ENCODE results near the gene DCAF8. TPM values are rescaled to one million over a fixed set of nuclear protein-coding genes. Genes with fewer than 3 reads are reported as not detected.

The DCAF8 gene
- total RNA-seq, 2 donors from 2014 or later: 133 to 172 TPM

- no peak for DNase-seq (ENCODE audit: low spot score)
- Histone ChIP-seq H3K27me3 (replicated peaks; ENCODE audit: insufficient read depth) (no peaks in the 10 kb centered on the region), H3K9me3 (no peaks in the 10 kb centered on the region), H3K36me3 (peaks cover 19 to 25% of the 10 kb centered on the region in 2 donors), H3K27ac (no peak overlapping the region), H3K4me3 (no peak overlapping the region), H3K4me1 (replicated peaks) (no peaks in the 10 kb centered on the region)
- intact Hi-C loops (cut with DNase I): no loop called here
- TF ChIP-seq CTCF (IDR thresholded peaks at IDR 0.05): no peak
- no peak for TF ChIP-seq POLR2AphosphoS5 (IDR thresholded peaks at IDR 0.05)
- TF ChIP-seq POLR2A (IDR thresholded peaks at IDR 0.05): no peak
- 89% methylated on average over 2 of the region's 2 CpGs for whole genome bisulfite sequencing
Measured at GRCh38 chr1:160224606-160225005, 37.7 kb downstream of the DCAF8 start.

DNA sequence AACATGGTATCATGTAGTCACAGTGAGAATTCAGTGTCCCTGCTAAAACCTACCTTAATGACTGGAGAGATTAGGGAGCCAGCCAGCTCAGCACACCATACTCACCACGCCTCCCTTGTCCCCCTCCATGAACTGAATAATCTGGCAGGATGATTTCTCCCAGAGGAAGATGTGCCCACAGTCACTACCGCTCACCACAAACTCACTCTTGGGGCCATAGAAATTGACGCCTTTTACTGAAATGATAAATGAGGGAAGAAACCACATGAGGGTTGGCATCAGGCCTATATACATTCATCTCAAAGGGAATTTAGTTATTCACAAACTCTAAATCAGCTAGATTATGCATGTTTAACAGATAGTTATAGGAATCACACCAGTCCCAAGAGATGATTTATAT, 39.8 kb downstream of the DCAF8 start:
- Histone ChIP-seq H3K27me3 (replicated peaks; ENCODE audit: insufficient read depth) (no peaks in the 10 kb centered on the region), H3K9me3 (no peaks in the 10 kb centered on the region), H3K4me1 (replicated peaks) (no peaks in the 10 kb centered on the region), H3K36me3 (peaks cover 19 to 25% of the 10 kb centered on the region in 2 donors), H3K4me3 (no peak overlapping the region), H3K27ac (no peak overlapping the region)
- intact Hi-C loops (cut with DNase I): no loop called here
- DNase-seq (ENCODE audit: low spot score): no peak
- WGBS: 83% methylated on average over 3 of the region's 3 CpGs
- TF ChIP-seq POLR2A (IDR thresholded peaks at IDR 0.05) (no peak), POLR2AphosphoS5 (IDR thresholded peaks at IDR 0.05) (no peak), CTCF (IDR thresholded peaks at IDR 0.05) (no peak)

GRCh38 chr1:160221089-160221488, 41.3 kb downstream of the DCAF8 start:
- Histone ChIP-seq H3K9me3 (no peaks in the 10 kb centered on the region), H3K36me3 (peaks cover 19 to 25% of the 10 kb centered on the region in 2 donors), H3K4me1 (replicated peaks) (no peaks in the 10 kb centered on the region), H3K27ac (no peak overlapping the region), H3K27me3 (replicated peaks; ENCODE audit: insufficient read depth) (no peaks in the 10 kb centered on the region), H3K4me3 (no peak overlapping the region)
- no peak for DNase-seq (ENCODE audit: low spot score)
- intact Hi-C loops (cut with DNase I): no loop called here
- TF ChIP-seq CTCF (IDR thresholded peaks at IDR 0.05): no peak
- no peak for TF ChIP-seq POLR2A (IDR thresholded peaks at IDR 0.05)
- TF ChIP-seq POLR2AphosphoS5 (IDR thresholded peaks at IDR 0.05): no peak

- Histone ChIP-seq H3K4me1 (replicated peaks) (no peaks in the 10 kb centered on the region), H3K4me3 (no peak overlapping the region), H3K9me3 (no peaks in the 10 kb centered on the region), H3K36me3 (peaks cover 17 to 22% of the 10 kb centered on the region in 2 donors), H3K27me3 (replicated peaks; ENCODE audit: insufficient read depth) (no peaks in the 10 kb centered on the region), H3K27ac (no peak overlapping the region)
- TF ChIP-seq CTCF (IDR thresholded peaks at IDR 0.05) (no peak), POLR2AphosphoS5 (IDR thresholded peaks at IDR 0.05) (no peak), POLR2A (IDR thresholded peaks at IDR 0.05) (no peak)
- intact Hi-C loops (cut with DNase I): loop anchor here (1.0 kb wide), 1 partner anchor 27 kb away; no protein-coding TSS in a partner anchor
- DNase-seq (ENCODE audit: low spot score): no peak
- 92% methylated on average over 2 of the region's 2 CpGs for WGBS
Measured at GRCh38 chr1:160220301-160220700, 42.0 kb downstream of the DCAF8 start.

DNA sequence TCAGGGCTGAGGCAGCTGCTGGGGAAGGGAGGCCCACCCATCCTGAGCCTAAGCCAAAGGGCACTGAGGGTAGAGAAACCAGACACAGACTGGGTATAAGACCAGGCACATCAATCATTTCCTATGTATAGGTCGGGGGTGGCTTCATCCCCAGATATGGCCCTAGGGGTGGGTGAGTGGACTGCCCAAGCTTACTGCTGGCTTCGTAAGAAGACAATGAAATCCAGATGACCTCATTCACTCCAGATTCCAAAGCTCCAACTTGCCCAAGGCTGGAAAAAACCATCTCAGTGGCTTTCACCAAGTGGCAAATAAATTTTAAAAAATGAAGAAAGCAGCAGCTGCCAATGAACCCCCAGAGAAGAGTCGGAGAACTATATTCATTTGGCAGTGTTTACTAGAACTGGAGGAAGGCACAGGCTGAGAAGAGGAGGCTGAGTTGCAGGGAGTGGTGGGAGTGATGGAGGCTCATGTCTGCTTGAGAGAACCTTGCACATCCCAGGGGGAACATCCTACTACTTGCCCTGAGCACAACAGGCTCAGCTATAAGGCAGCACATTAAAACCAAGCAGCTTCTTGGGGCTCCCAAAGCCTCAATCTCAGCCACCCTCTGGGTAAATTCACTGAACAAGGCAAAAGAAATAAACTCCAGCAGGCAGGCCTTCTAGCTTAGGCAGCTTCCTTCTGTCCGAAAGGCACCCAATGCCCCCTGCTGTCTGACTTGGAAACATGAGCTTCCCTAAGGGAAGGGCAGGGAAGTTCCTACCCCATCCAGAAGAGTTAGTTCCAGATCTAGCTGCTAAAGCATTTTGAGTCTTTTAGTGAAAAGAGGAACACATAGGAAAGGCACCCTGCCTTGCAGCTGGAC, 43.1 kb downstream of the DCAF8 start:
- Histone ChIP-seq H3K4me3 (no peak overlapping the region), H3K4me1 (replicated peaks) (no peaks in the 10 kb centered on the region), H3K9me3 (no peaks in the 10 kb centered on the region), H3K27me3 (replicated peaks; ENCODE audit: insufficient read depth) (no peaks in the 10 kb centered on the region), H3K27ac (peak overlapping the region; percentile 8 to 47), H3K36me3 (peaks cover 9 to 12% of the 10 kb centered on the region in 2 donors)
- DNase-seq (ENCODE audit: low spot score): peak; percentile 39
- WGBS: 41% methylated on average over 4 of the region's 4 CpGs
- TF ChIP-seq POLR2AphosphoS5 (IDR thresholded peaks at IDR 0.05) (peak; percentile 44), POLR2A (IDR thresholded peaks at IDR 0.05) (no peak), CTCF (IDR thresholded peaks at IDR 0.05) (peak in 3 of 4 experiments; percentile 39 to 77 (median 60))
- intact Hi-C loops (cut with DNase I): loop anchor here (1.0 kb wide), 1 partner anchor 119 kb away; no protein-coding TSS in a partner anchor

Data from prostate gland (tissue), 2 donors.